Choroid plexus epithelial cell (primary cell): Measurements from ENCODE around the gene GNLY.

Experiments used
- DNase-seq: peaks from one replicate; pipeline ENCODE4 v3.0.0-alpha.2; 2010; ENCODE audit warnings: low read depth
- H3K4me3 ChIP-seq: 2 replicates; pipeline ENCODE4 v1.5.1; 2011; ENCODE audit warnings: low read depth, mild to moderate bottlenecking, control low read depth, low read length, moderate library complexity
- TF ChIP-seq, protein P1 (sequence below): conservative IDR thresholded peaks from 2 replicates; pipeline ENCODE4 v1.5.1; 2011; ENCODE audit warnings: low read depth, mild to moderate bottlenecking, control low read depth, inconsistent platforms, low read length, moderate library complexity

GNLY gene

DNA sequence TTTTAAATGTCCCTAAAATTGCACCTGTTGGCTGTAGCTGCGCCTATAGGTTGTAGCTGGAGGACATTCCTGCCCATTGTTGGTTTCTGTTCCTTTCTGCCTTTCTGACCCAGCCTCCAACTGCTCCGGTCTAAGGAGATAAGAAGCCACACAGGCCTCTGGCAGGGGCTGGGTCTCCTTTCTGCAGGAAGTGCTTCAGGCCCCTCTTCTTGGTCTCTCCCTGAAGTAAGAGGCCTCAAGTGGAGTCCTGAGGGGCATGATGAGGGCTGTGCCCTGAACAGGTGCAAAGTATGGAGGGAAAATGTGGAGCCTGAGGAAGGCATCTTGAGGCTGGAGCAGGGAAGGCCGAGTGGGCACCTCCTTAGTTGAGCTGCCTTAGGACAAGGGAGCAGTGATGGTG lies 15.8 kb upstream of the GNLY start:
- H3K4me3 ChIP-seq, result no peak overlapping the region
- no peak for DNase-seq
- TF ChIP-seq, protein P1, sequence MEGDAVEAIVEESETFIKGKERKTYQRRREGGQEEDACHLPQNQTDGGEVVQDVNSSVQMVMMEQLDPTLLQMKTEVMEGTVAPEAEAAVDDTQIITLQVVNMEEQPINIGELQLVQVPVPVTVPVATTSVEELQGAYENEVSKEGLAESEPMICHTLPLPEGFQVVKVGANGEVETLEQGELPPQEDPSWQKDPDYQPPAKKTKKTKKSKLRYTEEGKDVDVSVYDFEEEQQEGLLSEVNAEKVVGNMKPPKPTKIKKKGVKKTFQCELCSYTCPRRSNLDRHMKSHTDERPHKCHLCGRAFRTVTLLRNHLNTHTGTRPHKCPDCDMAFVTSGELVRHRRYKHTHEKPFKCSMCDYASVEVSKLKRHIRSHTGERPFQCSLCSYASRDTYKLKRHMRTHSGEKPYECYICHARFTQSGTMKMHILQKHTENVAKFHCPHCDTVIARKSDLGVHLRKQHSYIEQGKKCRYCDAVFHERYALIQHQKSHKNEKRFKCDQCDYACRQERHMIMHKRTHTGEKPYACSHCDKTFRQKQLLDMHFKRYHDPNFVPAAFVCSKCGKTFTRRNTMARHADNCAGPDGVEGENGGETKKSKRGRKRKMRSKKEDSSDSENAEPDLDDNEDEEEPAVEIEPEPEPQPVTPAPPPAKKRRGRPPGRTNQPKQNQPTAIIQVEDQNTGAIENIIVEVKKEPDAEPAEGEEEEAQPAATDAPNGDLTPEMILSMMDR, result no peak

DNA sequence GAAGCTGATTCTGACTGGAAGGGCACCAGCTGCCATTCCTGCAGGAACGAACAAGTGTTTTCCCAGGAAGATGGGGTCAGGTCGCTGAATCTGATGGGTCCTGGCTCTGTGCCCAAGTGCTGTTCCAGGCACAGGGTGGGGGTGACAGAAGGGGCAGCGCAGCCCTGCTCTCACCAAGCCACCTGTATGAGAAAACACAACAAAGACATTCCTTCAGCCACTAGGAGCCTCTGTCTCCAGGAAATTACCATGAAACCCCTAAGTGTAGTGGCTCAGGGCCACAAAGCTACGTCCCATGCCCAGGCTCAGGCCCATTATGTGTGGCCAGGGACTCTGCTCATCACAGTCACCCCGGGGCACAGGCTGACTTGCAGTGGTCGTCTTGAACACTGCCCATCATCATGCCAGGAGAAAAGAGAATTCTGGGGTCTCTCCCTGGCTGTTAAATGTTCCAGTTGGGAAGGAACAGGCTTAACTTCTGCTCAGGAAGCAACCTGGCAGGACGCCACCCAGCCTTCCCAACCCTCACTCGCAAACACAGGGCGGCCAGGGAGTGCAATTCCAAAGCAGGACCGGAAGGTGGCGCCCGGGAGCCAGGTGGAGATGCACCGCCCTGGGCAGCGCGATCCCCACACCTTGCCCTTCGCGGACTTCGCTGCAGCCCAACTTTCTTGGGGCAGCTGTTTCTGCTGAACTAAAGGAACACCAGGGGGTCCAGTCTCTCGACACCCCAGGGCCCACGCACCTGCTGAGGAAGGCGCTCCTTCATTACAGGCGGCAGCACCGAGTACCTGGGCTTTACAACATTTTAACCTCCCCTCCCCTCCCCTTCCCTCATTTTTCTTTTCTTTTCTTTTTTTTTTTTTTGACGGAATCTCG lies 15.1 kb upstream of the GNLY start:
- H3K4me3 ChIP-seq, result no peak overlapping the region
- peak; percentile 80 for DNase-seq
- TF ChIP-seq, protein P1, result peak; percentile 98

- no peak for DNase-seq
- TF ChIP-seq, protein P1, result no peak
- H3K4me3 ChIP-seq, result no peak overlapping the region
Measured at GRCh38 chr2:85680707-85681371, 13.3 kb upstream of the GNLY start.

- TF ChIP-seq, protein P1, result no peak
- H3K4me3 ChIP-seq, result no peak overlapping the region
- DNase-seq, result no peak
Measured at GRCh38 chr2:85681372-85681763, 12.8 kb upstream of the GNLY start.

DNA sequence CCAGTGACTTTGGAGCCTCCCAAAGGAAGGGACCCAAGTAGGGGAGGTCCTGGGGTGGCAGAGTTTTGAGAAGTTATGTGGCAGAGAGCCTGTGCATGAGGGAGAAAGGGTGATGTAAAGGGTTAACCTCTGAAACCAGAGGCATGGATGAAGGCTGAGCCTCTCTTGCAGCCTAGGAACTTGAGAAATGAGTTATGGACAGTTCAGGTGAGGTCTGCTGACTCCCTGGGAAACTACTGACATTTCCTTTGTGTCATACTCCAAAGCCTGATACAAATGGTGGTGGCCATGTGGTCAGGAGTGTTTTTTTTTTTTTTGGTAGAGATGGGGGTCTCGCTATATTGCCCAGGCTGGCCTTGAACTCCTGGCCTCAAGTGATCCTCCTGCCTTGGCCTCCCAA lies 12.4 kb upstream of the GNLY start:
- TF ChIP-seq, protein P1, result no peak
- no peak for DNase-seq
- no peak overlapping the region for H3K4me3 ChIP-seq

GRCh38 chr2:85682378-85682777 lies 11.8 kb upstream of the GNLY start:
- DNase-seq, result no peak

More at GRCh38 chr2:85682378-85682777, 11.8 kb upstream of the GNLY start:
- H3K4me3 ChIP-seq, result no peak overlapping the region
- TF ChIP-seq, protein P1, result no peak
